ENCODE data around the gene ESYT2. TPM values are rescaled to one million over a fixed set of nuclear protein-coding genes. Genes with fewer than 3 reads are reported as not detected.

ESYT2 gene
- total RNA-seq, 1 donor from 2014 or later = 61.3 TPM

GRCh38 chr7:158741294-158741666, 88.0 kb downstream of the ESYT2 start:
- Mint-ChIP-seq H3K4me1 (no peaks in the 10 kb centered on the region), H3K9me3 (no peaks in the 10 kb centered on the region), H3K27me3 (no peaks in the 10 kb centered on the region), H3K27ac (no peak overlapping the region), H3K4me3 (no peak overlapping the region), H3K36me3 (ENCODE audit: low read depth) (peaks cover 73% of the 10 kb centered on the region)
- peak; percentile 41 for DNase-seq
- intact Hi-C loops (cut with micrococcal nuclease) = no loop called here

DNA sequence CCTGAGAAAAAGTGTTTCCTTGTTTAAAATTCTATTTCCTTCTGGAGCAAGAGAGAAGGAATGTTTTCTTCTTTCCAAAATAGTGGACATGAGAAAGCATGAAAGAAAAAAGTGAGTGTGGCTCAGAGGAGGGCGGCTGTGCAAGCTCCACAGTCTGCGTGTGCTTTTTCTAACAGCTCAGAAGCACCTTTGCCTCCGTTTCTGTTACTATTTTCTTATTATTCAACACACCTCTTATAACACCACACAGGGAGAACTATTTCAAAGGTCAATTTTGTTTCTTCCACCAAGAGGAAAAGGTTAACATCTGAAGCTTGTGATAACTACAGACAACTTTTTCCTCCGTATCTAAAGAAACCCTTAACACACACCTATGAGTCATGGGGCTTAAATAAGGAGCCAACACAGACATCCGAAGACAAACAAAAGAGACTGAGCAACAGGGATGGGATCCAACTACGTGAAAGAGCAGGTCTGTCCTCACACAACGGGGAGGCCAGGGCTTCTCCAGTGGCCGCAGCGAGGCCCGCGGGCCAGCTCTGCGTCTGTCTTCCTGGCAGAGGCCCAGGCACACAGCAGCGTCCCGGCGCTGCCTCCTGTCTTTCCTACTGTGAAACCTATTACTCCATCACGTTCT, 88.5 kb downstream of the ESYT2 start:
- Mint-ChIP-seq H3K4me1 (no peaks in the 10 kb centered on the region), H3K27ac (no peak overlapping the region), H3K9me3 (no peaks in the 10 kb centered on the region), H3K27me3 (no peaks in the 10 kb centered on the region), H3K4me3 (no peak overlapping the region), H3K36me3 (ENCODE audit: low read depth) (peaks cover 71% of the 10 kb centered on the region)
- intact Hi-C loops (cut with micrococcal nuclease) = no loop called here
- peak; percentile 47 for DNase-seq

- intact Hi-C loops (cut with micrococcal nuclease) = no loop called here
- no peaks in the 10 kb centered on the region for H3K9me3 Mint-ChIP-seq
- no peak overlapping the region for H3K4me3 Mint-ChIP-seq
- H3K36me3 Mint-ChIP-seq (ENCODE audit: low read depth) = peaks cover 70% of the 10 kb centered on the region
- DNase-seq = peak; percentile 51
- no peaks in the 10 kb centered on the region for H3K27me3 Mint-ChIP-seq
- H3K4me1 Mint-ChIP-seq = no peaks in the 10 kb centered on the region
- no peak overlapping the region for H3K27ac Mint-ChIP-seq
These were observed 89.2 kb downstream of the ESYT2 start for GRCh38 chr7:158740013-158740656.

DNA sequence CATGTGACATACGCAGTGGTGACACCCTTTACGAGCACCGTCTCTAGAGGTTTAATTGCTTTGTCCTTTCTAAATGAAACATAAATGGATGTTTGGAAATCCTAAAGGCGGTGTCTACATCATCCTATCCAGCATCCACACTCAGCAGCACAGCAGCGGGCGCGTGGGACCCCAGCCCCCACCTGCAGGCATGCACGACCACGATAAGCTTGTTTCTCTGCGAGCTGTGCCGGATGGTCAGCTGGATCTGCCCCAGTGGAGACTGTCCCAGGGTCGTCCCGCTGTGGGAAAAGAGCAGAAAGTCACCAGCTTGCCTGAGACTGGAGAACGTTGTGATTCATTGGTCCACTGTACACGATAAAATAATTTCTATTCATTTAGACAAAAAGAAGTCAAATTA, 90.5 kb downstream of the ESYT2 start:
- intact Hi-C loops (cut with micrococcal nuclease) = no loop called here
- H3K27ac Mint-ChIP-seq = no peak overlapping the region
- H3K27me3 Mint-ChIP-seq = no peaks in the 10 kb centered on the region
- DNase-seq = peak; percentile 48
- no peak overlapping the region for H3K4me3 Mint-ChIP-seq
- no peaks in the 10 kb centered on the region for H3K9me3 Mint-ChIP-seq
- peaks cover 3% of the 10 kb centered on the region for H3K4me1 Mint-ChIP-seq
- H3K36me3 Mint-ChIP-seq (ENCODE audit: low read depth) = peaks cover 73% of the 10 kb centered on the region

DNA sequence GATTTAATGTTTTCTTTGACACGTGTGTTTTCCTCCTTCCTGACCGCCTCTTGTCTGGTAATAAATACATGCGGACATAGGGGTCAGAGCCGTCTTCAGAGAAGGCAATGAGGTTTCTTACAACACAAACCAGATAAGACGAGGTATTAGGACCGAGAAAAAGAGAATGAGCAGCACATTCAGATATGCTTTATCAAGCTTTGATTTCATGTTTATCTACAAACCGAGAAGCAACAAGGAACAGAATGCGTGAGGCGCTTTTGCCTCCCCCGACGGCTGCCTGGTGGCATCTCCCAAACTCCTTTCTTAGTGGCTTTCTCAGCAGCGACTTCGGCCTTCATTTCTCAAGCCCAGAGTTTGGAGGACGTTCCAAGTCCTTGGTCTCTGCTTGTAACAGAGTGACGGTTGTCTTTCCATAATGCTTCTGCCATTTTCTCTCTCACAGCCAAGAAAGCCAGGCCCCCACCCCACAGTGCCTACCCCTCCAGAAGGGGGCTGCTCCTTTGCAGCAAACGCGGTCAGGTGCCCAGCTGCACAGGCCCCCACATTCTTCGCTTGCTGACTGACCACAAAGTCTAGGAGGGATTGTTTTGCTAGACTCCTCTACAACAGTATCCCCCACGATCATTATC, 92.1 kb downstream of the ESYT2 start:
- H3K27me3 Mint-ChIP-seq = no peaks in the 10 kb centered on the region
- no peak overlapping the region for H3K27ac Mint-ChIP-seq
- intact Hi-C loops (cut with micrococcal nuclease) = no loop called here
- DNase-seq = peak; percentile 47
- peaks cover 65% of the 10 kb centered on the region for H3K36me3 Mint-ChIP-seq (ENCODE audit: low read depth)
- peaks cover 3% of the 10 kb centered on the region for H3K4me1 Mint-ChIP-seq
- no peak overlapping the region for H3K4me3 Mint-ChIP-seq
- no peaks in the 10 kb centered on the region for H3K9me3 Mint-ChIP-seq

GRCh38 chr7:158735935-158736334, 93.4 kb downstream of the ESYT2 start:
- no peak overlapping the region for H3K27ac Mint-ChIP-seq
- H3K4me1 Mint-ChIP-seq = peaks cover 3% of the 10 kb centered on the region
- H3K4me3 Mint-ChIP-seq = no peak overlapping the region
- H3K27me3 Mint-ChIP-seq = no peaks in the 10 kb centered on the region
- H3K9me3 Mint-ChIP-seq = no peaks in the 10 kb centered on the region
- peaks cover 61% of the 10 kb centered on the region for H3K36me3 Mint-ChIP-seq (ENCODE audit: low read depth)
- intact Hi-C loops (cut with micrococcal nuclease) = no loop called here
- DNase-seq = peak; percentile 53

- intact Hi-C loops (cut with micrococcal nuclease) = no loop called here
- Mint-ChIP-seq H3K36me3 (ENCODE audit: low read depth) (peaks cover 61% of the 10 kb centered on the region), H3K27me3 (no peaks in the 10 kb centered on the region), H3K4me3 (no peak overlapping the region), H3K9me3 (no peaks in the 10 kb centered on the region), H3K27ac (peak overlapping the region; percentile 29), H3K4me1 (peaks cover 9% of the 10 kb centered on the region)
- DNase-seq = peak; percentile 18
These were observed 94.4 kb downstream of the ESYT2 start for GRCh38 chr7:158734861-158735260.

DNA sequence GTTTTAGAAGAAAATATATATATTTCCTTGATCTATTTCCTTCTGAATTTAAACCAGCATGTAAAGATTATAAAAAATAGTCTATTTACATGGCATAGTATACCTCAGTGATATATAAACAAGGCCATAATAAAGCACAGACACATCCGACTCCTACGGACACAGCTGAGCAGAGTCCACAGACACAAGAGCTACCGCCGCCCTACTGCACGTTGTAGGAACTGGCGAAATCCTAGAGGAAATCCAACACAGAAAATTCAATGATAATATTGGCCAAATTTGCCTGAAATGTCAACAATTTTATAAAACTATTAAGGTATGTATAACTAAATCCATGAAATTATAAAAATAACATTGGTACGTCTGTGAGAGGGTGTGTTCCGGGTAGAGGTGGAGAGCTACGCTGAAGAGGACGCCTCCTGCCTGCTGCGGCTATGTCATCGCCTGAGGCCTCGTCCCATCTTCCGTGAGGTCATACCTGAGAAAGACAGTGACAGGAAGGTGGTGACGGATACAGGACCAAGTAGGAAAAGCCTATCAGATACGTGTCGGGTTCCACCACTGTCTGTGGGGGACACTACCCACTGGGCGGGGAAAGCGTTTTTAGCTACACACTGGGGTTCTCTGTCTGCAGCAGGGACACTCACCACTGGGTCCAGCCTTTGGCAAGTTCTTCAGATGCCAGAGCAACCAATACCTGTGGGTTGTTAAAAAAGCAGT, 95.4 kb downstream of the ESYT2 start:
- Mint-ChIP-seq H3K9me3 (no peaks in the 10 kb centered on the region), H3K4me3 (no peak overlapping the region), H3K4me1 (peaks cover 9% of the 10 kb centered on the region), H3K36me3 (ENCODE audit: low read depth) (peaks cover 61% of the 10 kb centered on the region), H3K27ac (no peak overlapping the region), H3K27me3 (no peaks in the 10 kb centered on the region)
- DNase-seq = peak; percentile 51
- intact Hi-C loops (cut with micrococcal nuclease) = no loop called here

DNA sequence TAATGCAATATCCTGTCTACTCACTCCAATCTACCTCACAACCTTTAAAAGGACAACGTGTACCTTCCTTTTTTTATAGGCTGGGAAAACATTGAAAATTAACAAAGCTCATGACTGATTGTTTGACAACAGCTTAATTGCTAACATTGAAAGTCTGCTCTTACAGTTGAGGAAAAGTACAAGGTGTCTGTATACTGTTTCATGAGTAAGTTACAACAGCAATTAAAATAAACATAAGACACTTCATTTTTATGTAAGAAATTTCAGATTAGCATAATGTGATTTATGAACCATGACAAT, 96.1 kb downstream of the ESYT2 start:
- Mint-ChIP-seq H3K9me3 (no peaks in the 10 kb centered on the region), H3K4me3 (no peak overlapping the region), H3K4me1 (peaks cover 9% of the 10 kb centered on the region), H3K27ac (no peak overlapping the region), H3K27me3 (no peaks in the 10 kb centered on the region), H3K36me3 (ENCODE audit: low read depth) (peaks cover 56% of the 10 kb centered on the region)
- DNase-seq = no peak
- intact Hi-C loops (cut with micrococcal nuclease) = no loop called here

- Mint-ChIP-seq H3K4me3 (no peak overlapping the region), H3K9me3 (no peaks in the 10 kb centered on the region), H3K27me3 (no peaks in the 10 kb centered on the region), H3K27ac (no peak overlapping the region), H3K36me3 (ENCODE audit: low read depth) (peaks cover 52% of the 10 kb centered on the region), H3K4me1 (peaks cover 9% of the 10 kb centered on the region)
- DNase-seq = peak; percentile 39
- intact Hi-C loops (cut with micrococcal nuclease) = no loop called here
These were observed 96.7 kb downstream of the ESYT2 start for GRCh38 chr7:158732494-158733219.

GRCh38 chr7:158731761-158732160, 97.5 kb downstream of the ESYT2 start:
- H3K27me3 Mint-ChIP-seq = no peaks in the 10 kb centered on the region
- H3K27ac Mint-ChIP-seq = no peak overlapping the region
- no peak overlapping the region for H3K4me3 Mint-ChIP-seq
- peak; percentile 52 for DNase-seq
- intact Hi-C loops (cut with micrococcal nuclease) = no loop called here
- peaks cover 9% of the 10 kb centered on the region for H3K4me1 Mint-ChIP-seq
- H3K36me3 Mint-ChIP-seq (ENCODE audit: low read depth) = peaks cover 45% of the 10 kb centered on the region
- H3K9me3 Mint-ChIP-seq = no peaks in the 10 kb centered on the region

DNA sequence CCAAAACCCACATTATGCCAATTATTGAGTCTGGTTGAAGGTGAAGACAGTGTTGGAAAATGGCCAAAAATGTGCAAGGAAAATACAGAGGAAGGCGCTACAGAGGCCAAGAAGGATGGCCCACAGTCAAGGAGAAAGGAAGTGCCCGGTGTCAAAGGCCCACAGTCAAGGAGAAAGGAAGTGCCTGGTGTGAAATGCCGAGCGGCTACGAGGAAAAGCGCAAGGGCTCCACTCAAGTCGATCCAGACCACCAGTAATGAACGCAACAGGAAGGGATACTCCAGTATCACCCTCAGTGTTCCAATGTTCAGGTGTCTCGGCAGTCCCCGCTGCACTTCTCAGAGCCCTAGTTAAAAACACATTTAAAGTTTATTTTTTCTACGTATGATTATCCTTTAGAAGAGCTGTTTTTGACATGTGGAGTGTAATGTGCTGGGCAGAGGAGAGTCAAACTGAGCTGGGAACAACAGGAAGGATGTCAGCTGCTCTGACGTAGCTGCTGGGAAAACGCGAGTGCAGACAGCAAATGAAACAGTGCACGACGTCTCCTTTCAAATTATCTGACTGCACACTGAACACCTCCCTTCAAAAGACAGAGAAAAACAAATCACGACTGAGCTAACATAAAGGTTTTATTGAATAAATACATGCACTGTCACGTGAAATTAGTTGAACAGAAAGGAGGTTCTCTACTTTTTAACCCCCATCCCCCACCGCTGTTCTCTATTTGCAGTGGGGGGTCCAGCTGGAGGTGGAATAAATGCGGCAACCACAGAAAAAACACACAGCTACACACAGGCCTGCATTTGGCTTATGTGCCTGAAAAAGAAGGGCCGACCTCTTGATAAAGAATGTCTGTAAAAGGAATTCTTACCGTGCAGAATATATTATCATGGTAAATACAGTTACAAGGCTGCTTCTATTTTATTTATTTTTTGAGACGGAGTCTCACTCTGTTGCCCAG, 98.6 kb downstream of the ESYT2 start:
- no peak overlapping the region for H3K4me3 Mint-ChIP-seq
- peak overlapping the region; percentile 10 for H3K27ac Mint-ChIP-seq
- no peaks in the 10 kb centered on the region for H3K9me3 Mint-ChIP-seq
- peaks cover 9% of the 10 kb centered on the region for H3K4me1 Mint-ChIP-seq
- H3K27me3 Mint-ChIP-seq = no peaks in the 10 kb centered on the region
- peaks cover 40% of the 10 kb centered on the region for H3K36me3 Mint-ChIP-seq (ENCODE audit: low read depth)
- intact Hi-C loops (cut with micrococcal nuclease) = no loop called here
- DNase-seq = peak; percentile 48

Measured in activated CD4-positive, alpha-beta T cell treated with anti-CD3 and anti-CD28 coated beads, Interleukin-2, amount 10 ng/mL, durations not matched to agents 24 days and 14 days (primary cell).